ENCODE measurements around the gene GABARAP.

DNA sequence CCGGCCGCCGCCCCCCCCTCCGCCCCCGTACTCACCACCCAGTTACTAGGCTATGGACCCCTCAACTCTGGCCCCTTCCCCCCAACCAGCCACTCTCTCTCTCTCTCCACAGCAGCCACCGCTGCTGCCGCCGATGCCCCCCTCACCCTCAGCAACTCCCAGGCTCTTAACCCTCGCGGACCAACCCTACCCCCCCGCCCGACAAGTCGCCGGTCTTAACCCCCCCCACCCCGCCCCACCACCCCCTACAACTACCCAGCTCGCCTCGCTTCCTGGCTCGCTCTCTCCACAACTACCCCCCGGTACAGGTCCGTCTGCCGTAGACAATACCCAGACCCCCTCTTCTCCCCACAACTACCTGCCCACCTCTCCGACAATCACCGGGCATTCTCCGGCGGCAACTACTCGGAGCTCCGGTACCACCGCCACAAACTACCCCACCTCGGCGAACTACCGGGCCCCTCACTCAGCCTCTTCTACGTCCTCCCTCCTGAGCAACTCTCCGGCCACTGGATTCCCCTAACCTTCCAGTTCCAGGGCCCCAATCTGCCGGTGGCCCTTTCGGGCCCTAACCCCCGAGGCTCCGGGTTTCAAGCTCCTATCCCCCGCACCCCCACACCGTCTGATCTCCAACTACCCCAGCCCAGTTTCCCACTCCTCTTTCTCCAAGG, 3.7 kb downstream of the GABARAP start:
- TF ChIP-seq RAD21 (IDR thresholded peaks at IDR 0.05; ENCODE audit: low read length) = no peak
- TF ChIP-seq, protein P1, sequence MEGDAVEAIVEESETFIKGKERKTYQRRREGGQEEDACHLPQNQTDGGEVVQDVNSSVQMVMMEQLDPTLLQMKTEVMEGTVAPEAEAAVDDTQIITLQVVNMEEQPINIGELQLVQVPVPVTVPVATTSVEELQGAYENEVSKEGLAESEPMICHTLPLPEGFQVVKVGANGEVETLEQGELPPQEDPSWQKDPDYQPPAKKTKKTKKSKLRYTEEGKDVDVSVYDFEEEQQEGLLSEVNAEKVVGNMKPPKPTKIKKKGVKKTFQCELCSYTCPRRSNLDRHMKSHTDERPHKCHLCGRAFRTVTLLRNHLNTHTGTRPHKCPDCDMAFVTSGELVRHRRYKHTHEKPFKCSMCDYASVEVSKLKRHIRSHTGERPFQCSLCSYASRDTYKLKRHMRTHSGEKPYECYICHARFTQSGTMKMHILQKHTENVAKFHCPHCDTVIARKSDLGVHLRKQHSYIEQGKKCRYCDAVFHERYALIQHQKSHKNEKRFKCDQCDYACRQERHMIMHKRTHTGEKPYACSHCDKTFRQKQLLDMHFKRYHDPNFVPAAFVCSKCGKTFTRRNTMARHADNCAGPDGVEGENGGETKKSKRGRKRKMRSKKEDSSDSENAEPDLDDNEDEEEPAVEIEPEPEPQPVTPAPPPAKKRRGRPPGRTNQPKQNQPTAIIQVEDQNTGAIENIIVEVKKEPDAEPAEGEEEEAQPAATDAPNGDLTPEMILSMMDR (conservative IDR thresholded peaks at IDR 0.05; ENCODE audit: low read depth, low read length) = no peak
- TF ChIP-seq, protein P2, sequence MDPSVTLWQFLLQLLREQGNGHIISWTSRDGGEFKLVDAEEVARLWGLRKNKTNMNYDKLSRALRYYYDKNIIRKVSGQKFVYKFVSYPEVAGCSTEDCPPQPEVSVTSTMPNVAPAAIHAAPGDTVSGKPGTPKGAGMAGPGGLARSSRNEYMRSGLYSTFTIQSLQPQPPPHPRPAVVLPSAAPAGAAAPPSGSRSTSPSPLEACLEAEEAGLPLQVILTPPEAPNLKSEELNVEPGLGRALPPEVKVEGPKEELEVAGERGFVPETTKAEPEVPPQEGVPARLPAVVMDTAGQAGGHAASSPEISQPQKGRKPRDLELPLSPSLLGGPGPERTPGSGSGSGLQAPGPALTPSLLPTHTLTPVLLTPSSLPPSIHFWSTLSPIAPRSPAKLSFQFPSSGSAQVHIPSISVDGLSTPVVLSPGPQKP (IDR thresholded peaks at IDR 0.05; ENCODE audit: borderline replicate concordance, low read depth, low read length) = no peak
- no peak for TF ChIP-seq POLR2A (IDR thresholded peaks at IDR 0.05; ENCODE audit: low read depth, low read length)
- TF ChIP-seq, protein P3, sequence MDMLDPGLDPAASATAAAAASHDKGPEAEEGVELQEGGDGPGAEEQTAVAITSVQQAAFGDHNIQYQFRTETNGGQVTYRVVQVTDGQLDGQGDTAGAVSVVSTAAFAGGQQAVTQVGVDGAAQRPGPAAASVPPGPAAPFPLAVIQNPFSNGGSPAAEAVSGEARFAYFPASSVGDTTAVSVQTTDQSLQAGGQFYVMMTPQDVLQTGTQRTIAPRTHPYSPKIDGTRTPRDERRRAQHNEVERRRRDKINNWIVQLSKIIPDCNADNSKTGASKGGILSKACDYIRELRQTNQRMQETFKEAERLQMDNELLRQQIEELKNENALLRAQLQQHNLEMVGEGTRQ (IDR thresholded peaks at IDR 0.05; ENCODE audit: low read depth, low read length) = no peak
- TF ChIP-seq FOS (IDR thresholded peaks at IDR 0.05; ENCODE audit: low read depth, low read length) = no peak
- no peak for TF ChIP-seq RFX5 (IDR thresholded peaks at IDR 0.05; ENCODE audit: low read depth, low read length)
- TF ChIP-seq NFE2L2 (IDR thresholded peaks at IDR 0.05; ENCODE audit: low read depth, low read length) = no peak
- no peak for TF ChIP-seq CEBPB (IDR thresholded peaks at IDR 0.05; ENCODE audit: low read depth, low read length)
- TF ChIP-seq MAFK (IDR thresholded peaks at IDR 0.05; ENCODE audit: low read depth, low read length) = no peak
- no peak for TF ChIP-seq RCOR1 (IDR thresholded peaks at IDR 0.05; ENCODE audit: insufficient replicate concordance, low read length)
- TF ChIP-seq CHD1 (IDR thresholded peaks at IDR 0.05; ENCODE audit: low read depth, low read length) = no peak
- TF ChIP-seq MAZ (IDR thresholded peaks at IDR 0.05; ENCODE audit: borderline replicate concordance, low read depth, low read length) = no peak
- TF ChIP-seq SMC3 (IDR thresholded peaks at IDR 0.05; ENCODE audit: low read depth, low read length) = no peak

All from IMR-90 (cell line).